HG03108 (cell line): ENCODE results near the gene ADD1.
A peak's percentile ranks its signal among the peaks of the same experiment; 100 is the strongest.
"Not testable (repeated sequence)": the region's sequence is repeated elsewhere in the genome, so short reads cannot be mapped to it uniquely, and the experiment has no call there.

Experiments used
- ATAC-seq: cut with Tn5 transposase; IDR thresholded peaks from one replicate; pipeline ENCODE4 v1.9.1; 2021; ENCODE audit warnings: moderate library complexity; ENCODE audit not compliant: unreplicated experiment

Gene ADD1

GRCh38 chr4:2932321-2932950 lies 88.8 kb downstream of the ADD1 start:
- no peak for ATAC-seq

- ATAC-seq: no peak
These were observed 89.4 kb downstream of the ADD1 start for GRCh38 chr4:2932951-2933565.

- ATAC-seq: no peak
These were observed 90.0 kb downstream of the ADD1 start for GRCh38 chr4:2933566-2934076.

GRCh38 chr4:2934077-2934812 lies 90.6 kb downstream of the ADD1 start:
- ATAC-seq: no peak

GRCh38 chr4:2934813-2935761 lies 91.4 kb downstream of the ADD1 start:
- ATAC-seq: peak; percentile 41

- ATAC-seq: no peak
These were observed 92.4 kb downstream of the ADD1 start for GRCh38 chr4:2935762-2936743.

GRCh38 chr4:2936773-2937145 lies 93.1 kb downstream of the ADD1 start:
- peak; percentile 25 for ATAC-seq

GRCh38 chr4:2937146-2937857 lies 93.7 kb downstream of the ADD1 start:
- ATAC-seq: no peak

GRCh38 chr4:2937986-2938385 lies 94.3 kb downstream of the ADD1 start:
- ATAC-seq: no peak

GRCh38 chr4:2938411-2938810 lies 94.8 kb downstream of the ADD1 start:
- ATAC-seq: not testable (repeated sequence)

- ATAC-seq: no peak
These were observed 95.3 kb downstream of the ADD1 start for GRCh38 chr4:2938906-2939305.

GRCh38 chr4:2939383-2940243 lies 96.0 kb downstream of the ADD1 start:
- ATAC-seq: no peak

GRCh38 chr4:2940267-2941137 lies 96.9 kb downstream of the ADD1 start:
- no peak for ATAC-seq

GRCh38 chr4:2941138-2942036 lies 97.7 kb downstream of the ADD1 start:
- ATAC-seq: no peak

- no peak for ATAC-seq
These were observed 98.4 kb downstream of the ADD1 start for GRCh38 chr4:2942037-2942531.
